GM12878 (cell line): Measurements from ENCODE around the gene NRP2. TPM values are rescaled to one million over a fixed set of nuclear protein-coding genes. Genes with fewer than 3 reads are reported as not detected.

ENCODE experiments used
- ATAC-seq: fragments of 200-7000 bp; cut with Tn5 transposase; 3 replicates; pipeline ENCODE4 v1.9.1; 2020; ENCODE audit warnings: mild to moderate bottlenecking, moderate library complexity
- BruUV-seq: library from RNA; stranded (reverse); fragments of 400-500 nt; replicated peaks from 2 replicates; lab custom pipeline; 2021; lab: Mats Ljungman, UMichigan
- CTCF ChIA-PET: fragments of 300-600 bp; sonication (Branson Sonifier 250); formaldehyde crosslinking; extraction: SDS; loops from one replicate; lab custom pipeline; 2021; ENCODE audit warnings: inconsistent platforms; lab: Yijun Ruan, JAX
- POLR2A ChIA-PET: fragments of 350-600 bp; formaldehyde crosslinking; extraction: SDS; loops from one replicate; lab custom pipeline; 2021; ENCODE audit warnings: inconsistent platforms; lab: Charles Lee
- RAD21 ChIA-PET: fragments of 300-600 bp; sonication (Branson Sonifier 250); formaldehyde crosslinking; loops from one replicate; lab custom pipeline; 2023; ENCODE audit warnings: antibody characterized with exemption; ENCODE audit not compliant: unreplicated experiment; lab: Charles Lee
- SMC1A ChIA-PET: fragments of 300-600 bp; sonication (Branson Sonifier 250); formaldehyde crosslinking; loops from one replicate; lab custom pipeline; 2023; ENCODE audit not compliant: unreplicated experiment, uncharacterized antibody; lab: Charles Lee
- DNase-seq: peaks from one replicate; pipeline ENCODE4 v3.0.0-alpha.2; 2011; ENCODE audit warnings: low read depth, low spot score
- FAIRE-seq: peaks from 3 replicates; lab custom pipeline; 2011; peaks lifted over from hg19 to GRCh38; lab: Jason Lieb, UNC
- H2AFZ ChIP-seq: 2 replicates; pipeline ENCODE4 v1.6.0; 2011; ENCODE audit warnings: low read depth, low read length, control low read depth; ENCODE audit not compliant: control insufficient read depth
- H3K27ac ChIP-seq: 2 replicates; pipeline ENCODE4 v1.5.1; 2011; ENCODE audit warnings: control low read depth; ENCODE audit not compliant: control insufficient read depth, insufficient read depth
- H3K27me3 ChIP-seq, 2 experiments: replicated peaks in 1 of 2; 2 replicates each; pipeline versions ENCODE4 v1.6.0 to v1.6.1; 2011; ENCODE audit warnings: low read length in 1 of 2; ENCODE audit not compliant: control insufficient read depth in 2 of 2, insufficient read depth in 2 of 2
- H3K36me3 ChIP-seq, 2 experiments: 2 replicates each; pipeline ENCODE4 v1.5.1; 2011; ENCODE audit warnings: low read length in 1 of 2; ENCODE audit not compliant: control insufficient read depth in 2 of 2, insufficient read depth in 2 of 2
- H3K4me1 ChIP-seq: 2 replicates; pipeline ENCODE4 v1.6.1; 2011; ENCODE audit warnings: mild to moderate bottlenecking, low read length, moderate library complexity, mixed read lengths; ENCODE audit not compliant: control insufficient read depth, insufficient read depth
- H3K4me2 ChIP-seq: 2 replicates; pipeline ENCODE4 v1.6.0; 2011; ENCODE audit warnings: control low read depth; ENCODE audit not compliant: control insufficient read depth, insufficient read depth
- H3K4me3 ChIP-seq: fragments of 200-600 bp; sonication (generic); 2 replicates; pipeline ENCODE4 v1.5.1; 2016
- H3K79me2 ChIP-seq: 2 replicates; pipeline ENCODE4 v1.6.0; 2011; ENCODE audit warnings: low read length; ENCODE audit not compliant: control insufficient read depth, insufficient read depth
- H3K9ac ChIP-seq: 2 replicates; pipeline ENCODE4 v1.8.0; 2011; ENCODE audit warnings: low read length, control low read depth, mixed read lengths; ENCODE audit not compliant: control insufficient read depth, insufficient read depth
- H3K9me3 ChIP-seq: replicated peaks from 3 replicates; pipeline ENCODE4 v1.5.1; 2011; ENCODE audit warnings: mild to moderate bottlenecking, low read length; ENCODE audit not compliant: control insufficient read depth, insufficient read depth
- H4K20me1 ChIP-seq: 2 replicates; pipeline ENCODE4 v1.6.0; 2011; ENCODE audit not compliant: control insufficient read depth, insufficient read depth
- MYC ChIP-seq: IDR thresholded peaks from 2 replicates; pipeline ENCODE4 v1.6.1; 2011; ENCODE audit warnings: mild to moderate bottlenecking, low read length, moderate library complexity, inconsistent platforms; ENCODE audit not compliant: insufficient read depth, insufficient replicate concordance, insufficient read length, severe bottlenecking
- NFXL1 ChIP-seq: fragments of 450-650 bp; IDR thresholded peaks from 2 replicates; pipeline ENCODE4 v1.6.1; 2017; ENCODE audit warnings: antibody characterized with exemption, mild to moderate bottlenecking, borderline replicate concordance
- PBX3 ChIP-seq: IDR thresholded peaks from 2 replicates; pipeline ENCODE4 v1.6.1; 2011; ENCODE audit warnings: mild to moderate bottlenecking, low read depth, low read length, moderate library complexity; ENCODE audit not compliant: insufficient replicate concordance
- POLR2AphosphoS2 ChIP-seq: IDR thresholded peaks from 2 replicates; pipeline ENCODE4 v1.6.1; 2011; ENCODE audit warnings: low read depth, mild to moderate bottlenecking, low read length, improper control_type of control experiment, moderate library complexity
- SKIL ChIP-seq: fragments of 450-650 bp; IDR thresholded peaks from 2 replicates; pipeline ENCODE4 v1.6.1; 2017; ENCODE audit warnings: mild to moderate bottlenecking, low read depth, inconsistent platforms; ENCODE audit not compliant: poor library complexity, severe bottlenecking
- WGBS: methylation state at CpG from one replicate; pipeline ENCODE4 v1.1.6; 2016; ENCODE audit warnings: low lambda C conversion rate; ENCODE audit not compliant: insufficient replicate concordance, insufficient coverage; ENCODE audit errors: missing lambda C conversion rate; 5-methylcytosine and 5-hydroxymethylcytosine counted together
- in situ Hi-C: fragments of 300-500 bp; cut with MboI; formaldehyde crosslinking; loops from 9 replicates; pipeline ENCODE4 v1.14.3; 2018; ENCODE audit warnings: mixed read lengths
- intact Hi-C: fragments of 100-400 bp; cut with micrococcal nuclease; formaldehyde crosslinking; loops from one replicate; pipeline ENCODE4 v1.14.2; 2022; ENCODE audit not compliant: unreplicated experiment
- polyA plus RNA-seq, 11 experiments: library from polyadenylated mRNA; depleted of rRNA in 4 of 11; unstranded in 6 of 11; stranded (reverse) in 5 of 11; fragments of >200 nt; fragmentation: Nextera tagmentation in 4 of 11; fragmentation: Illumina TruSeq in 1 of 11; extraction: Ambion mirVana in 4 of 11; extraction: Trizol in 1 of 11; gene quantifications; 1 replicate in 1 of 11; 2 replicates in 10 of 11; pipeline versions ENCODE4 v1.2.1 to v1.2.3, GENCODE V29; 2011 to 2016; ENCODE audit warnings: inconsistent platforms in 2 of 11, missing spikeins in 2 of 11, low read depth in 1 of 11
- total RNA-seq, 4 experiments: library from RNA; depleted of rRNA in 3 of 4; stranded (reverse); fragments of >200 nt in 3 of 4; fragmentation: Illumina TruSeq in 1 of 4; extraction: Trizol in 1 of 4; gene quantifications; 2 replicates each; pipeline versions ENCODE4 v1.2.1 to v1.2.3, GENCODE V29; 2013 to 2021

The NRP2 gene
- total and polyA plus RNA-seq, 10 of the 15 experiments (the other 5 are each of a cell fraction or from before 2014, with no cell fraction given): 0.06 to 1.2 (median 0.46) TPM

GRCh38 chr2:205694256-205694655, 12.0 kb downstream of the NRP2 start:
- H3K36me3 ChIP-seq: no peaks in the 10 kb centered on the region
- no peak for DNase-seq
- intact Hi-C loops (no loop called here), in situ Hi-C loops (no loop called here)
- ChIA-PET SMC1A (interaction anchor here (1.0 to 1.1 kb wide), 2 partner anchors 19 to 67 kb away, joined by 3 to 4 read pairs; no protein-coding TSS in a partner anchor), POLR2A (no interaction called here), RAD21 (no interaction called here), CTCF (interaction anchor here (1.2 to 2.6 kb wide), 4 partner anchors 12 to 27 kb away, joined by 3 to 11 read pairs (median 4); partner anchors contain the start of gene NRP2)
- no peak overlapping the region for H3K27ac ChIP-seq
- ATAC-seq: no peak
- no peak for FAIRE-seq
- BruUV-seq: no TSS peak
- no peaks in the 10 kb centered on the region for H3K9me3 ChIP-seq
- no peaks in the 10 kb centered on the region for H4K20me1 ChIP-seq
- no peak overlapping the region for H3K4me3 ChIP-seq
- peaks cover under 1% of the 10 kb centered on the region; the same call in 1 of the 2 replicates for H3K4me1 ChIP-seq
- TF ChIP-seq NFXL1 (no peak), POLR2AphosphoS2 (no peak), PBX3 (no peak), MYC (no peak), SKIL (no peak)
- no peak overlapping the region for H2AFZ ChIP-seq
- H3K4me2 ChIP-seq: no peak overlapping the region
- no peaks in the 10 kb centered on the region for H3K79me2 ChIP-seq
- 42% methylated on average over 2 of the region's 2 CpGs for WGBS
- H3K27me3 ChIP-seq: peaks cover 0 to 2% of the 10 kb centered on the region in 2 experiments; a peak in 2 of 4 replicates
- H3K9ac ChIP-seq: no peak overlapping the region
